ENCODE data around the gene CKAP5.

The CKAP5 gene

GRCh38 chr11:46840116-46840515 lies 6.0 kb downstream of the CKAP5 start:
- no peaks in the 10 kb centered on the region for H3K27me3 Mint-ChIP-seq
- H3K4me3 Mint-ChIP-seq: no peak overlapping the region
- ATAC-seq (replicated peaks) (no peak), DNase-seq (no peak)
- H3K9me3 Mint-ChIP-seq: no peaks in the 10 kb centered on the region
- peaks cover 13% of the 10 kb centered on the region for H3K36me3 Mint-ChIP-seq (ENCODE audit: insufficient read depth)
- H3K4me1 Mint-ChIP-seq (ENCODE audit: low read depth in 2 of 2): peaks cover 32 to 54% of the 10 kb centered on the region in 2 donors
- H3K27ac Mint-ChIP-seq: no peak overlapping the region

GRCh38 chr11:46838501-46838900 lies 7.6 kb downstream of the CKAP5 start:
- ATAC-seq (replicated peaks): no peak
- Mint-ChIP-seq H3K27ac (no peak overlapping the region), H3K4me1 (ENCODE audit: low read depth in 2 of 2) (peaks cover 24 to 41% of the 10 kb centered on the region in 2 donors)

GRCh38 chr11:46837860-46838259 lies 8.2 kb downstream of the CKAP5 start:
- H3K9me3 Mint-ChIP-seq: no peaks in the 10 kb centered on the region
- H3K27me3 Mint-ChIP-seq: no peaks in the 10 kb centered on the region
- H3K36me3 Mint-ChIP-seq (ENCODE audit: insufficient read depth): peaks cover 11% of the 10 kb centered on the region
- peaks cover 20 to 38% of the 10 kb centered on the region in 2 donors for H3K4me1 Mint-ChIP-seq (ENCODE audit: low read depth in 2 of 2)
- no peak for DNase-seq
- ATAC-seq (replicated peaks): no peak
- H3K27ac Mint-ChIP-seq: no peak overlapping the region
- H3K4me3 Mint-ChIP-seq: no peak overlapping the region

More at GRCh38 chr11:46838501-46838900, 7.6 kb downstream of the CKAP5 start:
- Mint-ChIP-seq H3K36me3 (ENCODE audit: insufficient read depth) (peaks cover 11% of the 10 kb centered on the region), H3K27me3 (no peaks in the 10 kb centered on the region), H3K9me3 (no peaks in the 10 kb centered on the region), H3K4me3 (no peak overlapping the region)
- no peak for DNase-seq

DNA sequence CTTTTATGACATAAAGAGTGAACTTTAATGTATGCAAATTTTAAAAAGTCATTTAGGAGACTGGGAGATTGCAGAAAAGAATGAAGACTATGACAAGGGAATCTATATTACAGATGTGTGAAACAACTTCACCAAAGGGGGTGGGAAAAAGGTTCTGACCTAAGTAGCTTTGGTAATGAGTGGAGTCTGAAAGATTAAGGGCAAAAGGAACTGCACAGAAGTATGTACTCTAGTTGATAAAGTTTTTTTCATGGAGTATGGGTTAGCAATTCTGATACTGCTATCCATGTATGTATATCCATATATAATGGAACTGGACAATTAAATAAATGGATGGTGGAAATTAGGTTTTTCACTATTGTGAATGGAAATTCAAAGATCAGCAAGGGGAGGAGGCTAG lies 9.2 kb downstream of the CKAP5 start:
- DNase-seq: no peak
- Mint-ChIP-seq H3K27ac (no peak overlapping the region), H3K4me1 (ENCODE audit: low read depth in 2 of 2) (peaks cover 19 to 36% of the 10 kb centered on the region in 2 donors), H3K36me3 (ENCODE audit: insufficient read depth) (peaks cover 11% of the 10 kb centered on the region), H3K9me3 (no peaks in the 10 kb centered on the region), H3K4me3 (no peak overlapping the region), H3K27me3 (no peaks in the 10 kb centered on the region)
- ATAC-seq (replicated peaks): no peak

DNA sequence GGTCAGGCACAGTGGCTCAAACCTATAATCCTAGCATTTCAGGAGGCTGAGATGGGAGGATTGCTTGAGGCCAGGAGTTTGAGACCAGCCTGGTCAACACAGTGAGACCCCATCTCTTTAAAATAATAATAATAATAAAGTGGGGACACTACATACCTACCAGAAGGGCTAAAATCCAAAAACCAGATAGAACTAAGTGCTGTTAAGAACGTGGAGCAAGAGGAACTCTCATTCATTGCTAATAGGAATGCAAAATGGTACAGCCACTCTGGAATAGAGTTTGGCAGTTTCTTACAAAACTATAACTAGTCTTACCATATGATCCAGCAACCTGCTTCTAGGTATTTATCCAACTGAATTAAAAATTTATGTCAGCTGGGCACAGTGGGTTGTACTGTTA lies 9.6 kb downstream of the CKAP5 start:
- DNase-seq (no peak), ATAC-seq (replicated peaks) (no peak)
- peaks cover 19 to 37% of the 10 kb centered on the region in 2 donors for H3K4me1 Mint-ChIP-seq (ENCODE audit: low read depth in 2 of 2)
- H3K27me3 Mint-ChIP-seq: no peaks in the 10 kb centered on the region
- H3K27ac Mint-ChIP-seq: no peak overlapping the region
- H3K9me3 Mint-ChIP-seq: no peaks in the 10 kb centered on the region
- H3K36me3 Mint-ChIP-seq (ENCODE audit: insufficient read depth): peaks cover 9% of the 10 kb centered on the region
- no peak overlapping the region for H3K4me3 Mint-ChIP-seq

- ATAC-seq (replicated peaks) (no peak), DNase-seq (no peak)
- peaks cover 5% of the 10 kb centered on the region for H3K36me3 Mint-ChIP-seq (ENCODE audit: insufficient read depth)
- no peak overlapping the region for H3K27ac Mint-ChIP-seq
- H3K4me3 Mint-ChIP-seq: no peak overlapping the region
- H3K27me3 Mint-ChIP-seq: no peaks in the 10 kb centered on the region
- peaks cover 20 to 41% of the 10 kb centered on the region in 2 donors for H3K4me1 Mint-ChIP-seq (ENCODE audit: low read depth in 2 of 2)
- H3K9me3 Mint-ChIP-seq: no peaks in the 10 kb centered on the region
Measured at GRCh38 chr11:46835897-46836296, 10.2 kb downstream of the CKAP5 start.

- Mint-ChIP-seq H3K36me3 (ENCODE audit: insufficient read depth) (peaks cover 5% of the 10 kb centered on the region), H3K9me3 (no peaks in the 10 kb centered on the region), H3K4me3 (no peak overlapping the region), H3K27me3 (no peaks in the 10 kb centered on the region), H3K27ac (peak overlapping the region in 1 of 2 donors; percentile 57), H3K4me1 (ENCODE audit: low read depth in 2 of 2) (peaks cover 24 to 43% of the 10 kb centered on the region in 2 donors)
- ATAC-seq (replicated peaks) (no peak), DNase-seq (no peak)
Measured at GRCh38 chr11:46834821-46835220, 11.3 kb downstream of the CKAP5 start.

DNA sequence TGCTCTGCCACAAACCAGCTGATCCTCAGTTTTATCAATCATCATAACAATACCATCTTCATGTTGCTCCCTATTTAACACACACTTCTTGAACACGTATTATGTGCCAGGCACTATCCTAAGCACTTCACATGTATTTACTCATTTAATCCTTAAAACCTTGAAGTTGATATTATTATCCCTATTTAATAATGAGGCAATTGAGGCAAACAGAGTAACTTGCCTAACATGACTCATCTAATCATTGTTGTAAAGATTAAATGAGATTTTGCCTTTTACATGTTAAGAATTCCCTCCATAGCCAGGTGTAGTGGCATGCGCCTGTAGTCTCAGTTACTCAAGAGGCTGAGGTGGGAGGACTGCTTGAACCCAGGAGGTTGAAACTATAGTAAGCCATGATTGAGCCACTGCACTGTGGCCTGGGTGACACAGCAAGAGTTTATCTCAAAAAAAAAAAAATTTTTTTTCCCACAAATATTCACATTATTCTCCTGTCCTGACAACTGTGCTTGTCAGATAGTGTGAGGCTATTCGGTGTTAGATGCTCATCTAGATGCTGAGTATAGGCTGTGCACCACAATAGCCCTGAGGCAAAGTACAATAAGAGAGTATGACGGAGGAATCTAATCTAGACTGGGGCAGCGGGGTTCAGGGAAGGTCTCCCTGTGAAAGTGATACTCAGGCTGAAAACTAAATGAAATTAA lies 13.4 kb downstream of the CKAP5 start:
- ATAC-seq (replicated peaks) (no peak), DNase-seq (no peak)
- H3K4me3 Mint-ChIP-seq: no peak overlapping the region
- H3K36me3 Mint-ChIP-seq (ENCODE audit: insufficient read depth): no peaks in the 10 kb centered on the region
- H3K4me1 Mint-ChIP-seq (ENCODE audit: low read depth in 2 of 2): peaks cover 22 to 39% of the 10 kb centered on the region in 2 donors
- no peaks in the 10 kb centered on the region for H3K9me3 Mint-ChIP-seq
- no peaks in the 10 kb centered on the region for H3K27me3 Mint-ChIP-seq
- peak overlapping the region in 1 of 2 donors; percentile 74 for H3K27ac Mint-ChIP-seq

DNA sequence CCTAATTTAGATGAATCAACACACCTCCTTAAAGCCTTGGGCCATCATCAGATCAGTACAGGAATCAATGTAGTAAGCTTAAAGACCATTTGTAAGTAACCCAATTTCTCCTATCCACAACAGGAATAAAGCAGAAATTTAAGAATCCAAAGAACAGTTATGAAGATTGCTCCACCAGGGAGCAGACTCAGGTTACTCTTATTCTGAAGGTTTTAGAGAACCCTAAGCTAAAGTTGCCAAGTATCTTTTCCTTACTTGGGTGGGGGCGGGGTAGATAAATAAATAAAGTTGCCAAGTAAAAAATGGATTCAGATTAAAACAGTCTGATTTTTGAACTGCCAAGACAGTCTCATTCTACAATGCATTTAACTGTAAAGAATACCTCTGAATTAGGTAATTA lies 18.1 kb downstream of the CKAP5 start:
- no peak for DNase-seq
- peak overlapping the region in 1 of 2 donors; percentile 77 for H3K4me3 Mint-ChIP-seq
- peaks cover 4% of the 10 kb centered on the region for H3K36me3 Mint-ChIP-seq (ENCODE audit: insufficient read depth)
- ATAC-seq (replicated peaks): no peak
- peak overlapping the region in 1 of 2 donors; percentile 4 for H3K27ac Mint-ChIP-seq
- no peaks in the 10 kb centered on the region for H3K9me3 Mint-ChIP-seq
- H3K27me3 Mint-ChIP-seq: no peaks in the 10 kb centered on the region
- peaks cover 30 to 48% of the 10 kb centered on the region in 2 donors for H3K4me1 Mint-ChIP-seq (ENCODE audit: low read depth in 2 of 2)

DNA sequence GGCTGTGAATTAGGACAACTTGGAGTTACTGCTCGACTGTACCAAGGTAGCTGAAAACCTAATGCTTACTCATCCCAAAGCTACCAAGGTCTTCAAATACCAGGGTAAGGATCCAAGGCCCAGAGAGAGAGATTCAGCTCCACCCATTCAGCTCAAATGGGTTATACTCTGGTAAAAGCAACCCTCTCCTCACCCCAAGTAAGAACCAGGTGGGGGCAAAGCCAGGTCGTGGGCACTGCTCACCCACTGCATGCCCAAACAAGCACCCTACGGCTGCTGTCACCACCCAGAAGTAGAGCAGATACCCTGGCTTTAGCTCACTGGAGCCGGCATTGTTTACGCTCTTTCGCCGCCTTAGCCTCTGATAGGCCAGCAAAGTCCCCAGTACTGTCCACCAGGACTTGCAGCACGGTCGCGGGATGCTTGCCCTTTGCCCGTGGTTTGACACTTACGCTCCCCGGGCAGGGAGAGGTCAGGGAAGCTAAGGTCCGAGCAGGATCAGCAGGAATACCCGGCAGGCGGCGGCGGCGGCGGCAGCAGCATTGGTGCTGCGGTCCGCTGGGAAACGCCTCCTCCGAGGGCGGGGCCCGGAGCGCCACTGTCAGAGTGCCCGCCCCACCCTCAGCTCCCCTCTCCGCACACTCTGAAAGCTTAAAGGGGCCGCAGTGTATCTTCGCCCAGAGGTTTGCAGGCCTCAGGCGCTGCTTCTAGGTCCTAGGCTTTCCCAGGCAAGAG lies 19.6 kb downstream of the CKAP5 start:
- DNase-seq (peak; percentile 62 to 66 (median 64)), ATAC-seq (replicated peaks) (peak; percentile 100)
- Mint-ChIP-seq H3K27me3 (no peaks in the 10 kb centered on the region), H3K36me3 (ENCODE audit: insufficient read depth) (peaks cover 7% of the 10 kb centered on the region), H3K4me3 (peak overlapping the region; percentile 77 to 85), H3K9me3 (no peaks in the 10 kb centered on the region), H3K27ac (peak overlapping the region; percentile 10 to 44), H3K4me1 (ENCODE audit: low read depth in 2 of 2) (peaks cover 26 to 42% of the 10 kb centered on the region in 2 donors)

DNA sequence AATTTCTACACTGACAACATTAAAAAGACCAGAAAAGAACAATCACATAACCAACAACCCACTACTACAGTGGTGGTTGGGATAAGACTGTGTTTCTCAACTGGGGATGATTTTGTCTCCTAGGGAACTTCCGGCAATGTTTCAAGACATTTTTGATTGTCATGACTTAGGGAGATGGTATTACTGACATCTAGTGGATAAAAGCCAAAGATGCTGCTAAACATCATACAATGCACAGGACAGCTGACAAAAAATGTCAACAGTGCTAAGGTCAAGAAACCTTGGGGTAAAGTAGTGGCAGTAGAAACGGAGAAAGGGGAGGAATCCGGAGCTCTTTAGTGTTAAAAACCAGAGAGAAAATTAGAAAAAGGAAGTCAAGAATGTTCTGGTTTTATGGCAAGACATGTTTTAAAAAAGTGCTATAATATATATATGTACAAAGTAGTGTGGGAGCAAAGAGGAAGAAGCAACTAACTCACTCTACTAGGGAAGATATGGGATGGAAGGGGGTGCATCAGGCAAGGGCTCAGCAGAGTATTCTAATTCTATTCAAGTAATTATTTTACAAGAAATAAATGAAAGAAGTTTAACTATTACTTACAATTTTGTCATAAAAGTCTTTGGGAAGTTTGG lies 37.2 kb downstream of the CKAP5 start:
- no peak overlapping the region for H3K4me3 Mint-ChIP-seq
- no peaks in the 10 kb centered on the region for H3K27me3 Mint-ChIP-seq
- peak overlapping the region in 1 of 2 donors; percentile 26 for H3K27ac Mint-ChIP-seq
- no peak for ATAC-seq (replicated peaks)
- H3K9me3 Mint-ChIP-seq: no peaks in the 10 kb centered on the region
- H3K4me1 Mint-ChIP-seq (ENCODE audit: low read depth in 2 of 2): peaks cover 0 to 4% of the 10 kb centered on the region in 2 donors
- no peak for DNase-seq
- peaks cover 47% of the 10 kb centered on the region for H3K36me3 Mint-ChIP-seq (ENCODE audit: insufficient read depth)

DNA sequence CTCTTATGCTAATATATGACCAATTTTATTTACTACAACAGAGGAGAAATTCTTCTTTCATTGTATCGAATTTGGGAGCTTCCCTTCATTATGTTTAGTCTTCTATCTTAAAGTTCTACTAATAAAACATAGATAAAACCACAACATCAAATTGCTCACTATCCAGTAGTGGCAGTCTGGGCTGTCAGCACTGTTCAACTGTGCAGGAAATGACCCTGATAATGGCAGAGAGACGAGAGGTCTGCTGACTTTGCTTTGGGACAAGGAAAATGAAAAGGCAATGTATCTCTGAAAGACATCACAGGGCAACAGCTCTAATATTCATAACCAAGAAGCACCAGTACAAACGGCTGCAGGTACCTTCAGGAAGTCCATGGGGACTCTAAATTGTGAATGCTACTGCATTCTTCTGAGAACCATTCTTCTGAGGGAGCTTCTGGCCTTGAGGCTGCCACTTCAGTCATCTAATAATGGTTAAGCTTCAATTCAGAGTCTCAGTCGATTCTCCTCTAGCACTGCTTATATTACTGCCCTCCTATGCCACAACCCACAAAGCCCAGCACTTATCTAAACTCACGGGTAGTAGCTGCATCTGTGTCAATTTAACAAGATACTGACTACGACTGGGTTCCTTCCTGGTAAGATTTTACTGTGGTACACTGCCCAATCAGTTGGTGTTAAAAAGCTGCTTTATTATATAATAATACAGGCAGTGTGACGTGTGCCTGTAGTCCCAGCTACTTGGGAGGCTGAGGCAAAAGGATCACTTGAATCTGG lies 44.2 kb downstream of the CKAP5 start:
- no peak for ATAC-seq (replicated peaks)

DNA sequence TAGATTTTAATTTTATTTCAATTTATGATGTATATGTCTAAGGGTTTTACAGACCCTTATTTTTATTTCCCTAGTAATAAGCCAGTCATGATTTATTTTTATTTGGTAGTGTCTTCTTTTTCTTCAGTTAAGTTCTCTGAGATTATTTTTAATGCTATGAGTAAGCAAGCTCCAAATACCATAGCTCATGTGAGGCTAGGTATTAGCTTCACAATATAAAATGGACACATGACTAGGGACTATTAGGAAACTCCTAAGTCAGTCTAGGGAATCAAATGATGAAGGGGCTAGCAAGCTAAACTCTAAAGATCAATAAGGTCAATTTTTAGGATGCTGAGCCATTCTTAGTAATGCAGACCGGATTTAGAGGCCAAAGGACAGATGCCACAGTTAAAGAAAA lies 45.9 kb downstream of the CKAP5 start:
- no peak for DNase-seq
- H3K27me3 Mint-ChIP-seq: no peaks in the 10 kb centered on the region
- H3K4me3 Mint-ChIP-seq: no peak overlapping the region
- H3K36me3 Mint-ChIP-seq (ENCODE audit: insufficient read depth): peaks cover 60% of the 10 kb centered on the region
- no peak for ATAC-seq (replicated peaks)
- no peak overlapping the region for H3K27ac Mint-ChIP-seq
- H3K9me3 Mint-ChIP-seq: no peaks in the 10 kb centered on the region
- H3K4me1 Mint-ChIP-seq (ENCODE audit: low read depth in 2 of 2): no peaks in the 10 kb centered on the region

More for the DNA sequence above, 44.2 kb downstream of the CKAP5 start:
- Mint-ChIP-seq H3K27ac (no peak overlapping the region), H3K4me1 (ENCODE audit: low read depth in 2 of 2) (no peaks in the 10 kb centered on the region), H3K27me3 (no peaks in the 10 kb centered on the region), H3K36me3 (ENCODE audit: insufficient read depth) (peaks cover 53% of the 10 kb centered on the region), H3K4me3 (no peak overlapping the region), H3K9me3 (no peaks in the 10 kb centered on the region)
- DNase-seq: no peak

All from effector memory CD8-positive, alpha-beta T cell (primary cell).